GM19240 (cell line): ENCODE results near the gene RNF186.
"Not testable (repeated sequence)": the region's sequence is repeated elsewhere in the genome, so short reads cannot be mapped to it uniquely, and the experiment has no call there.

Experiments used
- DNase-seq: peaks from one replicate; pipeline ENCODE4 v3.0.0; 2011; ENCODE audit warnings: low spot score; ENCODE audit not compliant: insufficient read length

RNF186 gene

GRCh38 chr1:19824541-19824940, 9.5 kb upstream of the RNF186 start:
- no peak for DNase-seq

- no peak for DNase-seq
Measured at GRCh38 chr1:19824036-19824435, 9.0 kb upstream of the RNF186 start.

- no peak for DNase-seq
Measured at GRCh38 chr1:19819701-19820100, 4.6 kb upstream of the RNF186 start.

GRCh38 chr1:19818324-19818723, 3.2 kb upstream of the RNF186 start:
- DNase-seq, result no peak

GRCh38 chr1:19817160-19817559, 2.1 kb upstream of the RNF186 start:
- no peak for DNase-seq

GRCh38 chr1:19816737-19817086, 1.6 kb upstream of the RNF186 start:
- not testable (repeated sequence) for DNase-seq

GRCh38 chr1:19815801-19816736, 986 bp upstream of the RNF186 start:
- no peak for DNase-seq

- DNase-seq, result no peak
Measured at GRCh38 chr1:19814244-19814661, 830 bp downstream of the RNF186 start.

- DNase-seq, result no peak
Measured at GRCh38 chr1:19813643-19813960, 1.5 kb downstream of the RNF186 start.

GRCh38 chr1:19812875-19813642, 2.0 kb downstream of the RNF186 start:
- DNase-seq, result no peak

GRCh38 chr1:19811206-19811851, 3.8 kb downstream of the RNF186 start:
- DNase-seq, result peak; percentile 68

- no peak for DNase-seq
Measured at GRCh38 chr1:19809044-19809750, 5.9 kb downstream of the RNF186 start.

- DNase-seq, result no peak
Measured at GRCh38 chr1:19808351-19808750, 6.7 kb downstream of the RNF186 start.

GRCh38 chr1:19804831-19805251, 10.2 kb downstream of the RNF186 start:
- no peak for DNase-seq

GRCh38 chr1:19802269-19802668, 12.8 kb downstream of the RNF186 start:
- DNase-seq, result no peak

- peak; percentile 23 for DNase-seq
Measured at GRCh38 chr1:19800076-19800804, 14.8 kb downstream of the RNF186 start.

- DNase-seq, result peak; percentile 45
Measured at GRCh38 chr1:19799230-19800075, 15.6 kb downstream of the RNF186 start, which contains the start of gene TMCO4. Gene TMCO4 (minus strand): TSS chr1:19799916. CDS start chr1:19780758, 19,158 bp downstream.

- DNase-seq, result no peak
Measured at GRCh38 chr1:19798486-19799229, 16.4 kb downstream of the RNF186 start.

- DNase-seq, result no peak
Measured at GRCh38 chr1:19797827-19798226, 17.3 kb downstream of the RNF186 start.
